ENCODE measurements around the gene LPIN3.

The LPIN3 gene

GRCh38 chr20:41353530-41353929, 12.9 kb downstream of the LPIN3 start:
- no peaks in the 10 kb centered on the region for H3K9me3 Mint-ChIP-seq (ENCODE audit: low read depth)
- H3K4me3 Mint-ChIP-seq, result no peak overlapping the region
- no peaks in the 10 kb centered on the region for H3K27me3 Mint-ChIP-seq
- H3K36me3 Mint-ChIP-seq, result no peaks in the 10 kb centered on the region
- H3K27ac Mint-ChIP-seq, result no peak overlapping the region
- no peaks in the 10 kb centered on the region for H3K4me1 Mint-ChIP-seq (ENCODE audit: low read depth)

- no peaks in the 10 kb centered on the region for H3K9me3 Mint-ChIP-seq (ENCODE audit: low read depth)
- H3K27ac Mint-ChIP-seq, result no peak overlapping the region
- H3K4me3 Mint-ChIP-seq, result no peak overlapping the region
- H3K4me1 Mint-ChIP-seq (ENCODE audit: low read depth), result no peaks in the 10 kb centered on the region
- no peaks in the 10 kb centered on the region for H3K36me3 Mint-ChIP-seq
- no peaks in the 10 kb centered on the region for H3K27me3 Mint-ChIP-seq
These were observed 14.6 kb downstream of the LPIN3 start for GRCh38 chr20:41355192-41355591.

- Mint-ChIP-seq H3K36me3 (no peaks in the 10 kb centered on the region), H3K27ac (no peak overlapping the region), H3K27me3 (no peaks in the 10 kb centered on the region), H3K9me3 (ENCODE audit: low read depth) (no peaks in the 10 kb centered on the region), H3K4me1 (ENCODE audit: low read depth) (no peaks in the 10 kb centered on the region), H3K4me3 (no peak overlapping the region)
These were observed 15.1 kb downstream of the LPIN3 start for GRCh38 chr20:41355598-41356203.

- H3K9me3 Mint-ChIP-seq (ENCODE audit: low read depth), result no peaks in the 10 kb centered on the region
- no peaks in the 10 kb centered on the region for H3K36me3 Mint-ChIP-seq
- H3K4me1 Mint-ChIP-seq (ENCODE audit: low read depth), result no peaks in the 10 kb centered on the region
- H3K4me3 Mint-ChIP-seq, result no peak overlapping the region
- no peak overlapping the region for H3K27ac Mint-ChIP-seq
- H3K27me3 Mint-ChIP-seq, result no peaks in the 10 kb centered on the region
These were observed 16.3 kb downstream of the LPIN3 start for GRCh38 chr20:41356951-41357350.

GRCh38 chr20:41357424-41358163, 17.0 kb downstream of the LPIN3 start:
- Mint-ChIP-seq H3K36me3 (no peaks in the 10 kb centered on the region), H3K4me1 (ENCODE audit: low read depth) (no peaks in the 10 kb centered on the region), H3K9me3 (ENCODE audit: low read depth) (no peaks in the 10 kb centered on the region), H3K27ac (no peak overlapping the region), H3K27me3 (no peaks in the 10 kb centered on the region), H3K4me3 (no peak overlapping the region)

GRCh38 chr20:41358230-41358629, 17.6 kb downstream of the LPIN3 start:
- Mint-ChIP-seq H3K9me3 (ENCODE audit: low read depth) (no peaks in the 10 kb centered on the region), H3K4me3 (no peak overlapping the region), H3K36me3 (no peaks in the 10 kb centered on the region), H3K27me3 (no peaks in the 10 kb centered on the region), H3K4me1 (ENCODE audit: low read depth) (no peaks in the 10 kb centered on the region), H3K27ac (no peak overlapping the region)

- Mint-ChIP-seq H3K4me1 (ENCODE audit: low read depth) (no peaks in the 10 kb centered on the region), H3K36me3 (no peaks in the 10 kb centered on the region), H3K4me3 (no peak overlapping the region), H3K9me3 (ENCODE audit: low read depth) (no peaks in the 10 kb centered on the region), H3K27me3 (no peaks in the 10 kb centered on the region), H3K27ac (no peak overlapping the region)
These were observed 18.1 kb downstream of the LPIN3 start for GRCh38 chr20:41358717-41359116.

GRCh38 chr20:41359541-41360011, 19.0 kb downstream of the LPIN3 start:
- H3K4me3 Mint-ChIP-seq, result no peak overlapping the region
- peaks cover under 1% of the 10 kb centered on the region for H3K27me3 Mint-ChIP-seq
- no peaks in the 10 kb centered on the region for H3K9me3 Mint-ChIP-seq (ENCODE audit: low read depth)
- no peak overlapping the region for H3K27ac Mint-ChIP-seq
- H3K36me3 Mint-ChIP-seq, result no peaks in the 10 kb centered on the region
- no peaks in the 10 kb centered on the region for H3K4me1 Mint-ChIP-seq (ENCODE audit: low read depth)

GRCh38 chr20:41360831-41361756, 20.5 kb downstream of the LPIN3 start:
- Mint-ChIP-seq H3K9me3 (ENCODE audit: low read depth) (no peaks in the 10 kb centered on the region), H3K36me3 (no peaks in the 10 kb centered on the region), H3K4me3 (no peak overlapping the region), H3K27ac (no peak overlapping the region), H3K4me1 (ENCODE audit: low read depth) (peaks cover 3% of the 10 kb centered on the region), H3K27me3 (peaks cover 10% of the 10 kb centered on the region)

GRCh38 chr20:41361757-41362747, 21.4 kb downstream of the LPIN3 start:
- H3K27ac Mint-ChIP-seq, result no peak overlapping the region

GRCh38 chr20:41362748-41363140, 22.1 kb downstream of the LPIN3 start:
- Mint-ChIP-seq H3K36me3 (no peaks in the 10 kb centered on the region), H3K4me3 (no peak overlapping the region), H3K27me3 (peaks cover 16% of the 10 kb centered on the region), H3K9me3 (ENCODE audit: low read depth) (no peaks in the 10 kb centered on the region), H3K4me1 (ENCODE audit: low read depth) (peaks cover 8% of the 10 kb centered on the region), H3K27ac (no peak overlapping the region)

More at GRCh38 chr20:41361757-41362747, 21.4 kb downstream of the LPIN3 start:
- H3K4me1 Mint-ChIP-seq (ENCODE audit: low read depth), result peaks cover 3% of the 10 kb centered on the region
- H3K36me3 Mint-ChIP-seq, result no peaks in the 10 kb centered on the region
- H3K4me3 Mint-ChIP-seq, result no peak overlapping the region
- no peaks in the 10 kb centered on the region for H3K9me3 Mint-ChIP-seq (ENCODE audit: low read depth)
- H3K27me3 Mint-ChIP-seq, result peaks cover 10% of the 10 kb centered on the region

- H3K27ac Mint-ChIP-seq, result no peak overlapping the region
- peaks cover 16% of the 10 kb centered on the region for H3K27me3 Mint-ChIP-seq
- no peak overlapping the region for H3K4me3 Mint-ChIP-seq
- H3K4me1 Mint-ChIP-seq (ENCODE audit: low read depth), result peaks cover 8% of the 10 kb centered on the region
- H3K36me3 Mint-ChIP-seq, result no peaks in the 10 kb centered on the region
- H3K9me3 Mint-ChIP-seq (ENCODE audit: low read depth), result no peaks in the 10 kb centered on the region
These were observed 23.0 kb downstream of the LPIN3 start for GRCh38 chr20:41363601-41364000.

GRCh38 chr20:41364236-41364855, 23.7 kb downstream of the LPIN3 start:
- H3K4me3 Mint-ChIP-seq, result no peak overlapping the region
- no peak overlapping the region for H3K27ac Mint-ChIP-seq
- peaks cover 8% of the 10 kb centered on the region for H3K4me1 Mint-ChIP-seq (ENCODE audit: low read depth)
- H3K9me3 Mint-ChIP-seq (ENCODE audit: low read depth), result no peaks in the 10 kb centered on the region
- peaks cover 21% of the 10 kb centered on the region for H3K27me3 Mint-ChIP-seq
- H3K36me3 Mint-ChIP-seq, result no peaks in the 10 kb centered on the region

All from activated naive CD8-positive, alpha-beta T cell (primary cell).